ENCODE measurements around the gene RAB11B. TPM values are rescaled to one million over a fixed set of nuclear protein-coding genes. Genes with fewer than 3 reads are reported as not detected.
"Not testable (repeated sequence)": the region's sequence is repeated elsewhere in the genome, so short reads cannot be mapped to it uniquely, and the experiment has no call there.

The RAB11B gene
- total and polyA plus RNA-seq, 10 of the 15 experiments (the other 5 are each of a cell fraction or from before 2014, with no cell fraction given): 0.92 to 82.5 (median 17.9) TPM

GRCh38 chr19:8389891-8390616 lies at the start of gene RAB11B (continued):
- TF ChIP-seq, protein P1, sequence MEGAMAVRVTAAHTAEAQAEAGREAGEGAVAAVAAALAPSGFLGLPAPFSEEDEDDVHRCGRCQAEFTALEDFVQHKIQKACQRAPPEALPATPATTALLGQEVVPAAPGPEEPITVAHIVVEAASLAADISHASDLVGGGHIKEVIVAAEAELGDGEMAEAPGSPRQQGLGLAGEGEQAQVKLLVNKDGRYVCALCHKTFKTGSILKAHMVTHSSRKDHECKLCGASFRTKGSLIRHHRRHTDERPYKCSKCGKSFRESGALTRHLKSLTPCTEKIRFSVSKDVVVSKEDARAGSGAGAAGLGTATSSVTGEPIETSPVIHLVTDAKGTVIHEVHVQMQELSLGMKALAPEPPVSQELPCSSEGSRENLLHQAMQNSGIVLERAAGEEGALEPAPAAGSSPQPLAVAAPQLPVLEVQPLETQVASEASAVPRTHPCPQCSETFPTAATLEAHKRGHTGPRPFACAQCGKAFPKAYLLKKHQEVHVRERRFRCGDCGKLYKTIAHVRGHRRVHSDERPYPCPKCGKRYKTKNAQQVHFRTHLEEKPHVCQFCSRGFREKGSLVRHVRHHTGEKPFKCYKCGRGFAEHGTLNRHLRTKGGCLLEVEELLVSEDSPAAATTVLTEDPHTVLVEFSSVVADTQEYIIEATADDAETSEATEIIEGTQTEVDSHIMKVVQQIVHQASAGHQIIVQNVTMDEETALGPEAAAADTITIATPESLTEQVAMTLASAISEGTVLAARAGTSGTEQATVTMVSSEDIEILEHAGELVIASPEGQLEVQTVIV (IDR thresholded peaks at IDR 0.05; ENCODE audit: borderline replicate concordance, partially characterized antibody): peak; percentile 95
- peak; percentile 28 for TF ChIP-seq MXI1 (IDR thresholded peaks at IDR 0.05; ENCODE audit: low read depth, low read length)
- TF ChIP-seq, protein P2, sequence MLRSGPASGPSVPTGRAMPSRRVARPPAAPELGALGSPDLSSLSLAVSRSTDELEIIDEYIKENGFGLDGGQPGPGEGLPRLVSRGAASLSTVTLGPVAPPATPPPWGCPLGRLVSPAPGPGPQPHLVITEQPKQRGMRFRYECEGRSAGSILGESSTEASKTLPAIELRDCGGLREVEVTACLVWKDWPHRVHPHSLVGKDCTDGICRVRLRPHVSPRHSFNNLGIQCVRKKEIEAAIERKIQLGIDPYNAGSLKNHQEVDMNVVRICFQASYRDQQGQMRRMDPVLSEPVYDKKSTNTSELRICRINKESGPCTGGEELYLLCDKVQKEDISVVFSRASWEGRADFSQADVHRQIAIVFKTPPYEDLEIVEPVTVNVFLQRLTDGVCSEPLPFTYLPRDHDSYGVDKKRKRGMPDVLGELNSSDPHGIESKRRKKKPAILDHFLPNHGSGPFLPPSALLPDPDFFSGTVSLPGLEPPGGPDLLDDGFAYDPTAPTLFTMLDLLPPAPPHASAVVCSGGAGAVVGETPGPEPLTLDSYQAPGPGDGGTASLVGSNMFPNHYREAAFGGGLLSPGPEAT (IDR thresholded peaks at IDR 0.05; ENCODE audit: low read depth): peak; percentile 59; the same call in 1 of the 2 replicates

DNA sequence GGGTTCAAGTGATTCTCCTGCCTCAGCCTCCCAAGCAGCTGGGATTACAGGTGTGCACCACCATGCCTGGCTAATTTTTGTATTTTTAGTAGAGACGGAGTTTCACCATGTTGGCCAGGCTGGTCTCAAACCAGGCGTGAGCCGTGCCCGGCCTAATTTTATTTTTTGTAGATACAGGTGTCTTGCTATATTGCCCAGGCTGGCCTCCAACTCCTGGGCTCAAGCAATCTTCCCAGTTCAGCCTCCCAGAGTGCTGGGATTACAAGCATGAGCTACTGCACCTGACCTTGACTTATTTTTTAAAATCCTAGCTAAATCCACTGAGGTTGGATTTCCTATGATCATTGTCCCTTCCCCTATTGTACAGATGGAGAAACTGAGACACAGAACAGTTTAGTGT lies 48.7 kb upstream of the RAB11B start:
- ChIA-PET CTCF (interaction anchor here (0.7 to 1.1 kb wide), 2 partner anchors 12 to 237 kb away, joined by 3 to 4 read pairs; no protein-coding TSS in a partner anchor), POLR2A (interaction anchor here (0.7 kb wide), 1 partner anchor 28 kb away, joined by 3 read pairs; no protein-coding TSS in a partner anchor), RAD21 (ENCODE audit: unreplicated experiment) (interaction anchor here (0.6 to 0.8 kb wide), 2 partner anchors 13 to 164 kb away, joined by 3 to 4 read pairs; no protein-coding TSS in a partner anchor), SMC1A (ENCODE audit: uncharacterized antibody, unreplicated experiment) (interaction anchor here (0.6 to 1.0 kb wide), 2 partner anchors 15 to 74 kb away, joined by 3 read pairs; no protein-coding TSS in a partner anchor)
- DNase-seq (ENCODE audit: low read depth, low spot score); H2AFZ ChIP-seq (ENCODE audit: control insufficient read depth, low read depth, low read length); H3K79me2 ChIP-seq (ENCODE audit: control insufficient read depth, insufficient read depth, low read length); H3K9ac ChIP-seq (ENCODE audit: control insufficient read depth, insufficient read depth, low read length); H3K4me2 ChIP-seq (ENCODE audit: control insufficient read depth, insufficient read depth); H4K20me1 ChIP-seq (ENCODE audit: control insufficient read depth, insufficient read depth); H3K36me3 ChIP-seq (ENCODE audit: control insufficient read depth in 2 of 2, insufficient read depth in 2 of 2, low read length in 1 of 2); intact Hi-C loops (cut with micrococcal nuclease; ENCODE audit: unreplicated experiment); ATAC-seq; FAIRE-seq; BruUV-seq (replicated peaks); in situ Hi-C loops (cut with MboI); H3K4me1 ChIP-seq (ENCODE audit: control insufficient read depth, insufficient read depth, low read length); H3K9me3 ChIP-seq (replicated peaks; ENCODE audit: control insufficient read depth, insufficient read depth, low read length); H3K4me3 ChIP-seq; H3K27me3 ChIP-seq (replicated peaks in 1 of 2; ENCODE audit: control insufficient read depth in 2 of 2, insufficient read depth in 2 of 2, low read length in 1 of 2); H3K27ac ChIP-seq (ENCODE audit: control insufficient read depth, insufficient read depth): not testable (repeated sequence)
- 88% methylated on average over 4 of the region's 4 CpGs for WGBS (ENCODE audit: insufficient coverage, insufficient replicate concordance, low lambda C conversion rate, missing lambda C conversion rate)
